MM.1S (cell line): ENCODE measurements around the gene KLHL1.

ENCODE experiments used
- EZH2phosphoT487 ChIP-seq: fragments of 300-600 bp; sonication (generic); IDR thresholded peaks from 2 replicates; pipeline ENCODE4 v1.6.1; 2018; ENCODE audit warnings: antibody characterized with exemption, low read length
- TF ChIP-seq, protein P1 (sequence below): fragments of 300-600 bp; sonication (generic); IDR thresholded peaks from 2 replicates; pipeline ENCODE4 v1.5.1; 2016; ENCODE audit warnings: antibody characterized with exemption, low read length, mixed read lengths

DNA sequence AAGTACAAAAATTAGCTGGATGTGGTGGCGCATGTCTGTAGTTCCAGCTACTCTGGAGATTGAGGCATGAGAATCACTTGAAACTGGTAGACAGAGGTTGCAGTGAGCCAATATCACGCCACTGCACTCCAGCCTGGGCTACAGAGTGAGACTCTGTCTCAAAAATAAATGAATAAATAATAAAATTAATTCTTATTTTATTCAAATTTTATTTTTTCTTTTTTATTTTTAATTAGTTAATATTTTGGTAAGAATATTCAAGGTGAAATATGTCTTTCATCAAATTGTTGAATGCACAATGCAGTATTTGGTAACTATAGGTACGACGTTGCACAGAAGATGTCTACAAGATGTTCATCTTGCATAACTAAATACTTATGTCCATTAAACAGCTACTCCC is 111.2 kb downstream of the KLHL1 start:
- TF ChIP-seq, protein P1, sequence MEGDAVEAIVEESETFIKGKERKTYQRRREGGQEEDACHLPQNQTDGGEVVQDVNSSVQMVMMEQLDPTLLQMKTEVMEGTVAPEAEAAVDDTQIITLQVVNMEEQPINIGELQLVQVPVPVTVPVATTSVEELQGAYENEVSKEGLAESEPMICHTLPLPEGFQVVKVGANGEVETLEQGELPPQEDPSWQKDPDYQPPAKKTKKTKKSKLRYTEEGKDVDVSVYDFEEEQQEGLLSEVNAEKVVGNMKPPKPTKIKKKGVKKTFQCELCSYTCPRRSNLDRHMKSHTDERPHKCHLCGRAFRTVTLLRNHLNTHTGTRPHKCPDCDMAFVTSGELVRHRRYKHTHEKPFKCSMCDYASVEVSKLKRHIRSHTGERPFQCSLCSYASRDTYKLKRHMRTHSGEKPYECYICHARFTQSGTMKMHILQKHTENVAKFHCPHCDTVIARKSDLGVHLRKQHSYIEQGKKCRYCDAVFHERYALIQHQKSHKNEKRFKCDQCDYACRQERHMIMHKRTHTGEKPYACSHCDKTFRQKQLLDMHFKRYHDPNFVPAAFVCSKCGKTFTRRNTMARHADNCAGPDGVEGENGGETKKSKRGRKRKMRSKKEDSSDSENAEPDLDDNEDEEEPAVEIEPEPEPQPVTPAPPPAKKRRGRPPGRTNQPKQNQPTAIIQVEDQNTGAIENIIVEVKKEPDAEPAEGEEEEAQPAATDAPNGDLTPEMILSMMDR, result no peak
- TF ChIP-seq EZH2phosphoT487, result no peak
